H1 (cell line): ENCODE results near the gene ZNF524. TPM values are rescaled to one million over a fixed set of nuclear protein-coding genes. Genes with fewer than 3 reads are reported as not detected.

Source experiments
- CTCF ChIA-PET: fragments of 300-600 bp; sonication (Branson Sonifier 250); formaldehyde crosslinking; loops from one replicate; lab custom pipeline; 2021; ENCODE audit not compliant: partially characterized antibody; lab: Charles Lee
- POLR2A ChIA-PET: fragments of 300-600 bp; sonication (Branson Sonifier 250); formaldehyde crosslinking; loops from one replicate; lab custom pipeline; 2021; ENCODE audit warnings: inconsistent platforms; ENCODE audit not compliant: partially characterized antibody; lab: Charles Lee
- DNase-seq, 2 experiments: peaks; one replicate each; pipeline versions ENCODE4 v3.0.0 to v3.0.0-alpha.2; 2010 to 2022; ENCODE audit warnings: low spot score in 2 of 2, low read depth in 1 of 2, mixed read lengths in 1 of 2
- FAIRE-seq: peaks from 2 replicates; lab custom pipeline; 2011; peaks lifted over from hg19 to GRCh38; lab: Jason Lieb, UNC
- H2AFZ ChIP-seq: 2 replicates; pipeline ENCODE4 v1.8.1; 2012; ENCODE audit warnings: low read length, inconsistent platforms
- H2AK5ac ChIP-seq: 2 replicates; pipeline ENCODE4 v1.6.1; 2013; ENCODE audit warnings: low read depth, low read length
- H2BK120ac ChIP-seq: replicated peaks from 2 replicates; pipeline ENCODE3; 2013; ENCODE audit warnings: low read depth, low read length, inconsistent platforms
- H2BK12ac ChIP-seq: 2 replicates; pipeline ENCODE4 v1.6.1; 2013; ENCODE audit warnings: low read depth, low read length
- H2BK15ac ChIP-seq: 2 replicates; pipeline ENCODE4 v1.6.1; 2013; ENCODE audit warnings: low read length
- H2BK20ac ChIP-seq: 2 replicates; pipeline ENCODE4 v1.6.1; 2013; ENCODE audit warnings: low read length
- H2BK5ac ChIP-seq: 2 replicates; pipeline ENCODE4 v1.6.1; 2013; ENCODE audit warnings: low read depth, low read length
- H3K14ac ChIP-seq: 2 replicates; pipeline ENCODE4 v1.6.1; 2013; ENCODE audit warnings: inconsistent platforms; ENCODE audit not compliant: insufficient read length
- H3K18ac ChIP-seq: 2 replicates; pipeline ENCODE4 v1.6.1; 2013; ENCODE audit warnings: low read length; ENCODE audit errors: extremely low read depth
- H3K23ac ChIP-seq: 2 replicates; pipeline ENCODE4 v1.6.1; 2013; ENCODE audit warnings: inconsistent platforms; ENCODE audit not compliant: insufficient read length
- H3K23me2 ChIP-seq: 2 replicates; pipeline ENCODE4 v1.6.1; 2013; ENCODE audit warnings: low read depth, low read length
- H3K27ac ChIP-seq: 2 replicates; pipeline ENCODE4 v1.6.1; 2011; ENCODE audit warnings: low read depth, low read length, inconsistent platforms
- H3K27me3 ChIP-seq, 4 experiments: replicated peaks in 1 of 4; 1 replicate in 1 of 4; 2 replicates in 3 of 4; pipeline versions ENCODE4 v1.6.1 to v1.8.1; 2011 to 2013; ENCODE audit warnings: low read length in 3 of 4, mild to moderate bottlenecking in 3 of 4, inconsistent platforms in 2 of 4, mixed read lengths in 2 of 4, moderate library complexity in 1 of 4; ENCODE audit not compliant: control insufficient read depth in 3 of 4, insufficient read depth in 3 of 4; ENCODE audit errors: extremely low read depth in 1 of 4
- H3K36me3 ChIP-seq, 4 experiments: 2 replicates each; pipeline versions ENCODE4 v1.6.1 to v1.8.1; 2011 to 2013; ENCODE audit warnings: mild to moderate bottlenecking in 4 of 4, low read length in 3 of 4, moderate library complexity in 2 of 4, control low read depth in 1 of 4, inconsistent platforms in 1 of 4; ENCODE audit not compliant: insufficient read depth in 4 of 4, control insufficient read depth in 2 of 4
- H3K4ac ChIP-seq: replicated peaks from 2 replicates; pipeline ENCODE3; 2013; ENCODE audit warnings: low read length, low read depth, mixed read lengths, inconsistent platforms; ENCODE audit not compliant: insufficient read length
- H3K4me1 ChIP-seq, 4 experiments: replicated peaks in 1 of 4; 1 replicate in 1 of 4; 2 replicates in 3 of 4; pipeline versions ENCODE4 v1.6.1 to v1.8.1; 2011 to 2013; ENCODE audit warnings: low read length in 3 of 4, inconsistent platforms in 2 of 4, mixed read lengths in 1 of 4; ENCODE audit not compliant: insufficient read depth in 4 of 4, control insufficient read depth in 3 of 4
- H3K4me2 ChIP-seq, 2 experiments: 2 replicates each; pipeline versions ENCODE4 v1.6.1 to v1.8.1; 2011 to 2013; ENCODE audit warnings: low read depth in 2 of 2, low read length in 2 of 2, control low read depth in 1 of 2, inconsistent platforms in 1 of 2, mild to moderate bottlenecking in 1 of 2; ENCODE audit not compliant: insufficient read depth in 1 of 2
- H3K4me3 ChIP-seq, 4 experiments: fragments of 200-600, 300-600 bp in 1 of 4; sonication (generic), shearing (Covaris generic), sonication (Bioruptor Twin) in 1 of 4; 2 replicates each; pipeline versions ENCODE4 v1.5.1 to v1.8.1; 2011 to 2016; ENCODE audit warnings: low read length in 4 of 4, low read depth in 3 of 4, control low read depth in 2 of 4, inconsistent platforms in 2 of 4, mild to moderate bottlenecking in 2 of 4, mixed read lengths in 1 of 4, moderate library complexity in 1 of 4; ENCODE audit not compliant: insufficient read depth in 2 of 4; ENCODE audit errors: extremely low read depth in 1 of 4
- H3K56ac ChIP-seq: replicated peaks from 2 replicates; pipeline ENCODE3; 2013; ENCODE audit warnings: low read depth, mild to moderate bottlenecking, mixed read lengths, low read length, inconsistent platforms; ENCODE audit not compliant: insufficient read length
- H3K79me1 ChIP-seq: 2 replicates; pipeline ENCODE4 v1.6.1; 2013; ENCODE audit warnings: low read depth, low read length, control low read depth
- H3K79me2 ChIP-seq, 2 experiments: 2 replicates each; pipeline versions ENCODE4 v1.6.1 to v1.8.1; 2012 to 2013; ENCODE audit warnings: low read length in 2 of 2, mild to moderate bottlenecking in 2 of 2, inconsistent platforms in 1 of 2; ENCODE audit not compliant: insufficient read depth in 2 of 2, control insufficient read depth in 1 of 2
- H3K9ac ChIP-seq, 4 experiments: replicated peaks in 1 of 4; 1 replicate in 1 of 4; 2 replicates in 3 of 4; pipeline versions ENCODE4 v1.6.1 to v1.8.1; 2011 to 2013; ENCODE audit warnings: low read depth in 3 of 4, low read length in 3 of 4, control low read depth in 2 of 4, mild to moderate bottlenecking in 2 of 4, moderate library complexity in 2 of 4, inconsistent platforms in 1 of 4; ENCODE audit errors: extremely low read depth in 1 of 4
- H3K9me3 ChIP-seq, 2 experiments: 2 replicates each; pipeline versions ENCODE4 v1.6.1 to v1.8.1; 2012 to 2013; ENCODE audit warnings: mild to moderate bottlenecking in 2 of 2, moderate library complexity in 2 of 2, control low read depth in 1 of 2, inconsistent platforms in 1 of 2, low read depth in 1 of 2, low read length in 1 of 2, mixed read lengths in 1 of 2; ENCODE audit not compliant: insufficient read depth in 2 of 2
- H4K20me1 ChIP-seq, 2 experiments: replicated peaks in 1 of 2; 2 replicates each; pipeline versions ENCODE3 to v1.8.1; 2011 to 2013; ENCODE audit warnings: inconsistent platforms in 2 of 2, low read length in 2 of 2, mild to moderate bottlenecking in 1 of 2; ENCODE audit not compliant: insufficient read depth in 2 of 2, control insufficient read depth in 1 of 2
- H4K5ac ChIP-seq: 2 replicates; pipeline ENCODE4 v1.6.1; 2013; ENCODE audit warnings: low read length, low read depth, mixed read lengths, inconsistent platforms; ENCODE audit not compliant: insufficient read length
- H4K8ac ChIP-seq: 2 replicates; pipeline ENCODE4 v1.8.0; 2013; ENCODE audit warnings: mild to moderate bottlenecking, moderate library complexity, low read length, inconsistent platforms; ENCODE audit not compliant: insufficient read depth; ENCODE audit errors: extremely low read depth
- H4K91ac ChIP-seq: replicated peaks from 2 replicates; pipeline ENCODE3; 2013; ENCODE audit warnings: low read length, mixed read lengths, inconsistent platforms; ENCODE audit not compliant: insufficient read length
- ATF2 ChIP-seq: IDR thresholded peaks from 2 replicates; pipeline ENCODE4 v1.6.1; 2012; ENCODE audit warnings: low read length, inconsistent platforms
- CBX8 ChIP-seq: fragments of 300-800, 300-1000 bp; sonication (generic); IDR thresholded peaks from 2 replicates; pipeline ENCODE4 v1.7.1; 2016; ENCODE audit warnings: low read depth, low read length, borderline replicate concordance
- CTBP2 ChIP-seq: IDR thresholded peaks from 2 replicates; pipeline ENCODE4 v1.7.0; 2011; ENCODE audit warnings: borderline replicate concordance, mild to moderate bottlenecking, moderate library complexity, mixed read lengths, low read length; ENCODE audit not compliant: insufficient read depth, insufficient read length
- E2F6 ChIP-seq: IDR thresholded peaks from 2 replicates; pipeline ENCODE4 v1.6.1; 2012; ENCODE audit warnings: inconsistent platforms
- HDAC2 ChIP-seq, 2 experiments: fragments of 300-600 bp in 1 of 2; sonication (generic) in 1 of 2; IDR thresholded peaks; 2 replicates each; pipeline ENCODE4 v1.6.1; 2011 to 2012; ENCODE audit warnings: low read depth in 2 of 2, low read length in 2 of 2, mild to moderate bottlenecking in 2 of 2, moderate library complexity in 2 of 2, borderline replicate concordance in 1 of 2, inconsistent platforms in 1 of 2
- MAFK ChIP-seq: IDR thresholded peaks from 2 replicates; pipeline ENCODE4 v1.6.1; 2012; ENCODE audit warnings: low read depth, mild to moderate bottlenecking, improper control_type of control experiment, low read length
- SAP30 ChIP-seq: fragments of 300-600 bp; sonication (generic); IDR thresholded peaks from 2 replicates; pipeline ENCODE4 v1.7.1; 2012; ENCODE audit warnings: low read length, moderate library complexity, mild to moderate bottlenecking, inconsistent platforms; ENCODE audit not compliant: insufficient read depth, insufficient replicate concordance
- SP1 ChIP-seq: IDR thresholded peaks from 2 replicates; pipeline ENCODE4 v1.6.1; 2011; ENCODE audit warnings: low read depth, low read length
- SP4 ChIP-seq: IDR thresholded peaks from 2 replicates; pipeline ENCODE4 v1.6.1; 2012; ENCODE audit warnings: low read length, inconsistent platforms
- TBP ChIP-seq: IDR thresholded peaks from 2 replicates; pipeline ENCODE4 v1.6.1; 2011; ENCODE audit warnings: low read depth, low read length, improper control_type of control experiment
- WGBS, 2 experiments: shearing (Covaris generic) in 1 of 2; methylation state at CpG; one replicate each; pipeline versions ENCODE4 v1.1.6 to v1.1.7; 2013 to 2015; ENCODE audit warnings: low lambda C conversion rate in 2 of 2, mixed read lengths in 2 of 2, inconsistent platforms in 1 of 2, low coverage in 1 of 2, missing lambda C conversion rate in 1 of 2; ENCODE audit not compliant: insufficient replicate concordance in 2 of 2, insufficient coverage in 1 of 2, insufficient read length in 1 of 2; ENCODE audit errors: extremely low coverage in 1 of 2, missing lambda C conversion rate in 1 of 2; 5-methylcytosine and 5-hydroxymethylcytosine counted together
- polyA plus RNA-seq, 7 experiments: library from polyadenylated mRNA; depleted of rRNA in 3 of 7; stranded (reverse) in 5 of 7; unstranded in 2 of 7; fragments of >200 nt in 5 of 7; fragments of 200-250 nt in 2 of 7; gene quantifications; 1 replicate in 5 of 7; 2 replicates in 1 of 7; 4 replicates in 1 of 7; pipeline versions ENCODE4 v1.2.1 to v1.2.3, GENCODE V29; 2011 to 2013; ENCODE audit warnings: missing spikeins in 2 of 7, mixed read lengths in 2 of 7
- total RNA-seq: library from RNA; stranded (reverse); fragmentation: NEBNext Ultra II Directional; extraction: Animal tissue kit (Norgen Biotek cat#: 25700); gene quantifications from 2 replicates; pipeline ENCODE4 v1.2.1, GENCODE V29; 2021

Gene ZNF524
- total and polyA plus RNA-seq, 2 of the 8 experiments (the other 6 are each of a cell fraction or from before 2014, with no cell fraction given), result 4.4 to 4.7 TPM

GRCh38 chr19:55578031-55578760, 21.9 kb upstream of the ZNF524 start:
- Histone ChIP-seq H3K4me1 (no peaks in the 10 kb centered on the region), H3K4me2 (no peak overlapping the region), H2BK12ac (no peak overlapping the region), H3K56ac (no peak overlapping the region), H3K36me3 (peaks cover 7 to 23% (median 9%) of the 10 kb centered on the region in 4 experiments; a peak in 7 of 8 replicates), H3K79me1 (peaks cover 8% of the 10 kb centered on the region; the same call in 1 of the 2 replicates), H3K79me2 (peaks cover 5 to 6% of the 10 kb centered on the region in 2 experiments; a peak in 3 of 4 replicates), H2BK5ac (no peak overlapping the region), H3K9ac (no peak overlapping the region), H3K23me2 (peaks cover 6% of the 10 kb centered on the region; the same call in 1 of the 2 replicates), H2BK20ac (no peak overlapping the region), H3K4ac (no peak overlapping the region), H4K5ac (no peak overlapping the region), H4K20me1 (peaks cover 0 to 4% of the 10 kb centered on the region in 2 experiments), H2BK120ac (no peak overlapping the region), H2AK5ac (no peak overlapping the region), H3K27ac (no peak overlapping the region), H3K9me3 (no peaks in the 10 kb centered on the region), H4K8ac (no peak overlapping the region; the same call in 1 of the 2 replicates), H3K27me3 (no peaks in the 10 kb centered on the region), H3K4me3 (no peak overlapping the region), H2BK15ac (no peak overlapping the region), H4K91ac (no peak overlapping the region), H3K18ac (no peak overlapping the region), H2AFZ (no peak overlapping the region), H3K14ac (no peak overlapping the region), H3K23ac (no peak overlapping the region)
- FAIRE-seq (no peak), DNase-seq (no peak)
- WGBS, 2 experiments, result 97% methylated on average over 23 of the region's 83 CpGs; no CpG with 5 or more reads in 1 of the 2 experiments
- ChIA-PET CTCF (no interaction called here), POLR2A (no interaction called here)
- TF ChIP-seq HDAC2 (IDR thresholded peaks at IDR 0.05; ENCODE audit: borderline replicate concordance in 1 of 2, low read depth in 2 of 2, low read length in 2 of 2) (no peak), E2F6 (no peak), TBP (no peak), ATF2 (no peak), SP4 (no peak), CBX8 (no peak), CTBP2 (no peak), SAP30 (no peak), MAFK (no peak), SP1 (no peak)
